ENCODE data around the gene SLC6A17. TPM values are rescaled to one million over a fixed set of nuclear protein-coding genes. Genes with fewer than 3 reads are reported as not detected.
A peak's percentile ranks its signal among the peaks of the same experiment; 100 is the strongest.

SLC6A17 gene
- total and polyA plus RNA-seq, 2 experiments from 2014 or later = 0.03 to 0.17 TPM

- no peaks in the 10 kb centered on the region for H3F3A ChIP-seq (replicated peaks; ENCODE audit: low read depth)
- Mint-ChIP-seq H3K36me3 (ENCODE audit: low read depth) (no peaks in the 10 kb centered on the region; the same call in 2 of the 3 replicates), H3K27ac (no peak overlapping the region), H3K4me3 (0 out of 3 replicates have a peak overlapping the region, but pooled peaks have one; percentile 19), H3K4me1 (peaks cover 11% of the 10 kb centered on the region), H3K9me3 (no peaks in the 10 kb centered on the region; the same call in 2 of the 3 replicates), H3K27me3 (ENCODE audit: insufficient read depth, low read depth, poor library complexity) (peaks cover 39% of the 10 kb centered on the region)
- no peak overlapping the region for H3K4me2 ChIP-seq
- DNase-seq (ENCODE audit: low spot score) = no peak
- peaks cover 86% of the 10 kb centered on the region for H3K27me3 ChIP-seq (ENCODE audit: insufficient read depth)
- H4K20me1 ChIP-seq (replicated peaks; ENCODE audit: insufficient read depth) = peaks cover 13% of the 10 kb centered on the region; the same call in 1 of the 2 replicates
- H3K79me2 ChIP-seq (replicated peaks; ENCODE audit: insufficient read depth) = no peaks in the 10 kb centered on the region
- TF ChIP-seq ZNF331 (CRISPR knock-in tag; IDR thresholded peaks at IDR 0.05; ENCODE audit: low read depth) (no peak), STAT1 (IDR thresholded peaks at IDR 0.05; ENCODE audit: unreplicated experiment) (no peak), JUNB (IDR thresholded peaks at IDR 0.05; ENCODE audit: unreplicated experiment) (no peak), NANOG (IDR thresholded peaks at IDR 0.05; ENCODE audit: borderline replicate concordance) (no peak), ZNF462 (CRISPR knock-in tag; IDR thresholded peaks at IDR 0.05) (no peak), CREB1 (CRISPR knock-in tag; IDR thresholded peaks at IDR 0.05; ENCODE audit: low read depth) (no peak), EZH2phosphoT487 (IDR thresholded peaks at IDR 0.05; ENCODE audit: unreplicated experiment) (no peak), EZH2 (IDR thresholded peaks at IDR 0.05; ENCODE audit: low read depth, unreplicated experiment) (no peak), CTCF (conservative IDR thresholded peaks at IDR 0.05; ENCODE audit: low read depth in 2 of 2) (no peak), ETS1 (IDR thresholded peaks at IDR 0.05) (no peak), ZNF114 (CRISPR knock-in tag; IDR thresholded peaks at IDR 0.05) (no peak), POLR2AphosphoS5 (IDR thresholded peaks at IDR 0.05; ENCODE audit: low read depth) (no peak)
- TF ChIP-seq, protein P1, sequence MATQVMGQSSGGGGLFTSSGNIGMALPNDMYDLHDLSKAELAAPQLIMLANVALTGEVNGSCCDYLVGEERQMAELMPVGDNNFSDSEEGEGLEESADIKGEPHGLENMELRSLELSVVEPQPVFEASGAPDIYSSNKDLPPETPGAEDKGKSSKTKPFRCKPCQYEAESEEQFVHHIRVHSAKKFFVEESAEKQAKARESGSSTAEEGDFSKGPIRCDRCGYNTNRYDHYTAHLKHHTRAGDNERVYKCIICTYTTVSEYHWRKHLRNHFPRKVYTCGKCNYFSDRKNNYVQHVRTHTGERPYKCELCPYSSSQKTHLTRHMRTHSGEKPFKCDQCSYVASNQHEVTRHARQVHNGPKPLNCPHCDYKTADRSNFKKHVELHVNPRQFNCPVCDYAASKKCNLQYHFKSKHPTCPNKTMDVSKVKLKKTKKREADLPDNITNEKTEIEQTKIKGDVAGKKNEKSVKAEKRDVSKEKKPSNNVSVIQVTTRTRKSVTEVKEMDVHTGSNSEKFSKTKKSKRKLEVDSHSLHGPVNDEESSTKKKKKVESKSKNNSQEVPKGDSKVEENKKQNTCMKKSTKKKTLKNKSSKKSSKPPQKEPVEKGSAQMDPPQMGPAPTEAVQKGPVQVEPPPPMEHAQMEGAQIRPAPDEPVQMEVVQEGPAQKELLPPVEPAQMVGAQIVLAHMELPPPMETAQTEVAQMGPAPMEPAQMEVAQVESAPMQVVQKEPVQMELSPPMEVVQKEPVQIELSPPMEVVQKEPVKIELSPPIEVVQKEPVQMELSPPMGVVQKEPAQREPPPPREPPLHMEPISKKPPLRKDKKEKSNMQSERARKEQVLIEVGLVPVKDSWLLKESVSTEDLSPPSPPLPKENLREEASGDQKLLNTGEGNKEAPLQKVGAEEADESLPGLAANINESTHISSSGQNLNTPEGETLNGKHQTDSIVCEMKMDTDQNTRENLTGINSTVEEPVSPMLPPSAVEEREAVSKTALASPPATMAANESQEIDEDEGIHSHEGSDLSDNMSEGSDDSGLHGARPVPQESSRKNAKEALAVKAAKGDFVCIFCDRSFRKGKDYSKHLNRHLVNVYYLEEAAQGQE (IDR thresholded peaks at IDR 0.05; ENCODE audit: unreplicated experiment) = no peak
- H3K4me3 ChIP-seq = no peak overlapping the region
- H3K36me3 ChIP-seq (ENCODE audit: insufficient read depth) = no peaks in the 10 kb centered on the region
- ATAC-seq = no peak
- no peaks in the 10 kb centered on the region for H3K9me2 ChIP-seq (ENCODE audit: insufficient read depth)
- H3K4me1 ChIP-seq (ENCODE audit: insufficient read depth) = peaks cover 8% of the 10 kb centered on the region; the same call in 1 of the 2 replicates
- no peak overlapping the region for H3K27ac ChIP-seq (ENCODE audit: low read depth)
- H2AFZ ChIP-seq = no peak overlapping the region
Measured at GRCh38 chr1:110152133-110152785, 2.0 kb downstream of the SLC6A17 start.

All from GM23338 (cell line).